DOHH2 (cell line): ENCODE measurements around the gene TUB.

Experiments used
- H3F3A ChIP-seq: fragments of 200-600 bp; sonication (generic), shearing (Covaris generic); 2 replicates; pipeline ENCODE4 v1.6.0; 2016; ENCODE audit warnings: antibody characterized with exemption, mild to moderate bottlenecking; ENCODE audit not compliant: control insufficient read depth, insufficient read depth
- H3K27ac ChIP-seq: fragments of 200-600 bp; sonication (generic); 2 replicates; pipeline ENCODE4 v1.5.1; 2014; ENCODE audit warnings: low read depth, mild to moderate bottlenecking, low read length, moderate library complexity
- H3K27me3 ChIP-seq: fragments of 200-600 bp; sonication (generic); 2 replicates; pipeline ENCODE4 v1.6.1; 2014; ENCODE audit warnings: mild to moderate bottlenecking, low read length, mixed read lengths; ENCODE audit not compliant: control insufficient read depth
- H3K36me3 ChIP-seq: fragments of 200-600 bp; sonication (generic); 2 replicates; pipeline ENCODE4 v1.6.1; 2014; ENCODE audit warnings: mild to moderate bottlenecking, low read length, moderate library complexity, mixed read lengths; ENCODE audit not compliant: control insufficient read depth
- H3K4me1 ChIP-seq: fragments of 200-600 bp; sonication (generic); 2 replicates; pipeline ENCODE4 v1.6.1; 2014; ENCODE audit warnings: mild to moderate bottlenecking, low read length, mixed read lengths; ENCODE audit not compliant: control insufficient read depth
- H3K4me2 ChIP-seq: fragments of 200-600 bp; sonication (generic); 2 replicates; pipeline ENCODE4 v1.6.0; 2014; ENCODE audit warnings: mild to moderate bottlenecking, low read length, moderate library complexity
- H3K4me3 ChIP-seq: fragments of 200-600 bp; sonication (generic); 2 replicates; pipeline ENCODE4 v1.5.1; 2014; ENCODE audit warnings: mild to moderate bottlenecking, low read length, mixed read lengths
- H3K79me2 ChIP-seq: fragments of 200-600 bp; sonication (generic); 2 replicates; pipeline ENCODE4 v1.6.1; 2014; ENCODE audit warnings: mild to moderate bottlenecking, low read length, mixed read lengths; ENCODE audit not compliant: control insufficient read depth
- H3K9me2 ChIP-seq: fragments of 200-600 bp; sonication (generic); replicated peaks from 2 replicates; pipeline ENCODE4 v1.6.1; 2014; ENCODE audit warnings: mild to moderate bottlenecking, low read length, mixed read lengths; ENCODE audit not compliant: control insufficient read depth
- H3K9me3 ChIP-seq: fragments of 200-600 bp; sonication (generic); 2 replicates; pipeline ENCODE4 v1.6.1; 2014; ENCODE audit warnings: antibody characterized with exemption, low read length, mixed read lengths; ENCODE audit not compliant: control insufficient read depth, insufficient read depth
- H4K20me1 ChIP-seq: fragments of 200-600 bp; sonication (generic); 2 replicates; pipeline ENCODE4 v1.6.0; 2014; ENCODE audit warnings: low read depth, mild to moderate bottlenecking, antibody characterized with exemption, low read length, moderate library complexity; ENCODE audit not compliant: control insufficient read depth, insufficient read depth
- EZH2phosphoT487 ChIP-seq: fragments of 200-600 bp; sonication (generic); IDR thresholded peaks from 2 replicates; pipeline ENCODE4 v1.6.1; 2017; ENCODE audit warnings: borderline replicate concordance, mild to moderate bottlenecking, antibody characterized with exemption, low read length, moderate library complexity, mixed read lengths
- TF ChIP-seq, protein P1 (sequence below): fragments of 200-600 bp; sonication (generic); IDR thresholded peaks from one replicate; pipeline ENCODE4 v1.5.1; 2014; ENCODE audit warnings: antibody characterized with exemption, mild to moderate bottlenecking, low read depth, low read length; ENCODE audit not compliant: poor library complexity, severe bottlenecking

The TUB gene

DNA sequence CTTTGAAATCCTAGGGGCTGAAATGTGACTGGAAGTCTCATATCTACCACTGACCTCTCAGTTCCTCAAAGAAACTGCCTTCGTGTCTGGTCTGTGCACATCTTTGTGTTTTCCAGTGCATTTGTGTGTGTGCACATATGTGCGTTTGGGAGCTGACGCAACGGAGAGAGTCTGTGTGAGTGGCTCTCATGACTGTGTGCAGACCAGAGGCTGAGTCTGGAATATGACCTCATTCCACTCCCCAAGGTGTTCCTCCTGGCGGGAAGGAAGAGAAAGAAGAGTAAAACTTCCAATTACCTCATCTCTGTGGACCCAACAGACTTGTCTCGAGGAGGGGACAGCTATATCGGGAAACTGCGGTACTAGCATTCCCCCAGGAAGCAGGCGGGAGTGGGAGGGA, 16.5 kb downstream of the TUB start:
- H3K9me2 ChIP-seq: no peaks in the 10 kb centered on the region
- no peaks in the 10 kb centered on the region for H3F3A ChIP-seq
- TF ChIP-seq EZH2phosphoT487: no peak
- H3K4me3 ChIP-seq: no peak overlapping the region
- no peaks in the 10 kb centered on the region for H3K79me2 ChIP-seq
- no peak overlapping the region for H3K4me2 ChIP-seq
- no peak overlapping the region for H3K27ac ChIP-seq
- H3K36me3 ChIP-seq: no peaks in the 10 kb centered on the region
- H4K20me1 ChIP-seq: no peaks in the 10 kb centered on the region
- H3K4me1 ChIP-seq: peaks cover 2% of the 10 kb centered on the region
- 0 out of 2 replicates have a peak, but pooled peaks cover 3% of the 10 kb centered on the region for H3K27me3 ChIP-seq
- no peaks in the 10 kb centered on the region for H3K9me3 ChIP-seq

DNA sequence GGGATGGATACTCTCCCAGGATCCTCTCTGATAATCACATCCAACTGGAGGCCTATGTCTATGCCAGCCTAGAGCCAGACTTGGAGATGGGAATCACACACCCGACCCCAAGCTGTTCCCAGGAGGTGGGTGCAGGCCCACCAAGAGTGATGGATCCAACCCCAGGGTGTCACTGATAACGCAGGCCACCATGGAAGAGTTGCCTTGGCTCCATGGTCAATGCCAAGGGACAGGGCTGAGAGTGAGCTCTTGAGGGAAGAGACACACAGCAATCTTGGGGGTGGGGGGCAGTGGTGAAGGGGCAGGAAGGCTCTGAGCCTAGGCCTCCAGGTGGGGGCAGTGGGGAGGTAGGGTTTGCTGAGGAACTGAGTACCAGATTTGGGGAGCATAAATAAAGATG, 16.9 kb downstream of the TUB start:
- Histone ChIP-seq H3K9me3 (no peaks in the 10 kb centered on the region), H3K27ac (no peak overlapping the region), H3K36me3 (no peaks in the 10 kb centered on the region), H3K4me2 (no peak overlapping the region), H3K4me3 (no peak overlapping the region), H4K20me1 (no peaks in the 10 kb centered on the region), H3F3A (no peaks in the 10 kb centered on the region), H3K4me1 (no peaks in the 10 kb centered on the region; the same call in 1 of the 2 replicates), H3K79me2 (no peaks in the 10 kb centered on the region), H3K9me2 (no peaks in the 10 kb centered on the region), H3K27me3 (0 out of 2 replicates have a peak, but pooled peaks cover 3% of the 10 kb centered on the region)
- no peak for TF ChIP-seq EZH2phosphoT487
- TF ChIP-seq, protein P1, sequence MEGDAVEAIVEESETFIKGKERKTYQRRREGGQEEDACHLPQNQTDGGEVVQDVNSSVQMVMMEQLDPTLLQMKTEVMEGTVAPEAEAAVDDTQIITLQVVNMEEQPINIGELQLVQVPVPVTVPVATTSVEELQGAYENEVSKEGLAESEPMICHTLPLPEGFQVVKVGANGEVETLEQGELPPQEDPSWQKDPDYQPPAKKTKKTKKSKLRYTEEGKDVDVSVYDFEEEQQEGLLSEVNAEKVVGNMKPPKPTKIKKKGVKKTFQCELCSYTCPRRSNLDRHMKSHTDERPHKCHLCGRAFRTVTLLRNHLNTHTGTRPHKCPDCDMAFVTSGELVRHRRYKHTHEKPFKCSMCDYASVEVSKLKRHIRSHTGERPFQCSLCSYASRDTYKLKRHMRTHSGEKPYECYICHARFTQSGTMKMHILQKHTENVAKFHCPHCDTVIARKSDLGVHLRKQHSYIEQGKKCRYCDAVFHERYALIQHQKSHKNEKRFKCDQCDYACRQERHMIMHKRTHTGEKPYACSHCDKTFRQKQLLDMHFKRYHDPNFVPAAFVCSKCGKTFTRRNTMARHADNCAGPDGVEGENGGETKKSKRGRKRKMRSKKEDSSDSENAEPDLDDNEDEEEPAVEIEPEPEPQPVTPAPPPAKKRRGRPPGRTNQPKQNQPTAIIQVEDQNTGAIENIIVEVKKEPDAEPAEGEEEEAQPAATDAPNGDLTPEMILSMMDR: no peak

DNA sequence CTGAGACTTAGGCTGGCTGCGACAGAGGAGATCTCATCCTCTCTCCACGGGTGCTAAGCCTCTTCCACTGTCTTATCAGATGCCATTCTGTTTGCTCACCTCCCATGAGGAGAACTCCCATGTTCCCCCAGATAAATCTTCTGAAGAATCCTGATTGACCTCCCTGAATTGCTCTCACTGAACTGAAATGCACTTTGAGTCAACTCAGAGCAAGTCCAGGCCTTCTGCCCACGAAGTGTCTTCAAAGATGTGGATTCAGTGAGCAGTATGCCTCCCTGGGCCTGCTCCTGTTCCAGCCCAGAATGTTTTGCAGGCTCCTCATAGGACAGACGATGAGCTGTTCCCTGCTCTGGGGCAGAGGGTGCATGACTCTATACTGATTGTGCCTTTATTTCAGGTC, 17.4 kb downstream of the TUB start:
- Histone ChIP-seq H3K27ac (no peak overlapping the region), H3K4me3 (no peak overlapping the region), H4K20me1 (no peaks in the 10 kb centered on the region), H3K9me2 (no peaks in the 10 kb centered on the region), H3K27me3 (0 out of 2 replicates have a peak, but pooled peaks cover 3% of the 10 kb centered on the region), H3K79me2 (no peaks in the 10 kb centered on the region), H3K36me3 (no peaks in the 10 kb centered on the region), H3K4me1 (no peaks in the 10 kb centered on the region), H3F3A (no peaks in the 10 kb centered on the region), H3K9me3 (no peaks in the 10 kb centered on the region), H3K4me2 (no peak overlapping the region)
- TF ChIP-seq, protein P1: no peak
- TF ChIP-seq EZH2phosphoT487: no peak

DNA sequence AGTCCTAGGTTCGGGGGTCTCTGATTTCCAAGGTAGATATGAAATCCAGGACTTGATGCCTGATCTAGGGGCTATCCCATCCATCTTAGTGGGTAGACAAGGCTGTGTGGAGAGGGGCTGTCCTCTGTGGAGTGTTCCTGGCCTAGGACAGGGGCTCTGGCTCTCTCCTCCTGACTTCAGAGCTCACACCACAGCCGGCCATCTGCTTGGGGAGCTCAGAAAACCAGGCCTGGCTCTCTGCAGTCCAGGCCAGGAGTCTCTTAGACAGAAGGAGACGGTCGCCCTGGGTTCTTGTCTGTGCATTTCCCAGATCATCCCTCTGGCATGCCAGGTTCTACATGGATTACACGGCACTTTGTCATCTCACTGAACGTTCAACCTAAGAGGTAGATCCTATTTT, 17.9 kb downstream of the TUB start:
- Histone ChIP-seq H3F3A (no peaks in the 10 kb centered on the region), H3K36me3 (no peaks in the 10 kb centered on the region), H3K4me3 (no peak overlapping the region), H3K27me3 (0 out of 2 replicates have a peak, but pooled peaks cover 6% of the 10 kb centered on the region), H3K9me2 (no peaks in the 10 kb centered on the region), H3K4me1 (no peaks in the 10 kb centered on the region), H3K9me3 (no peaks in the 10 kb centered on the region), H3K4me2 (no peak overlapping the region), H3K79me2 (no peaks in the 10 kb centered on the region), H4K20me1 (no peaks in the 10 kb centered on the region), H3K27ac (no peak overlapping the region)
- no peak for TF ChIP-seq EZH2phosphoT487
- TF ChIP-seq, protein P1: no peak
